Measurements from ENCODE around the gene SIRT5.

SIRT5 gene

DNA sequence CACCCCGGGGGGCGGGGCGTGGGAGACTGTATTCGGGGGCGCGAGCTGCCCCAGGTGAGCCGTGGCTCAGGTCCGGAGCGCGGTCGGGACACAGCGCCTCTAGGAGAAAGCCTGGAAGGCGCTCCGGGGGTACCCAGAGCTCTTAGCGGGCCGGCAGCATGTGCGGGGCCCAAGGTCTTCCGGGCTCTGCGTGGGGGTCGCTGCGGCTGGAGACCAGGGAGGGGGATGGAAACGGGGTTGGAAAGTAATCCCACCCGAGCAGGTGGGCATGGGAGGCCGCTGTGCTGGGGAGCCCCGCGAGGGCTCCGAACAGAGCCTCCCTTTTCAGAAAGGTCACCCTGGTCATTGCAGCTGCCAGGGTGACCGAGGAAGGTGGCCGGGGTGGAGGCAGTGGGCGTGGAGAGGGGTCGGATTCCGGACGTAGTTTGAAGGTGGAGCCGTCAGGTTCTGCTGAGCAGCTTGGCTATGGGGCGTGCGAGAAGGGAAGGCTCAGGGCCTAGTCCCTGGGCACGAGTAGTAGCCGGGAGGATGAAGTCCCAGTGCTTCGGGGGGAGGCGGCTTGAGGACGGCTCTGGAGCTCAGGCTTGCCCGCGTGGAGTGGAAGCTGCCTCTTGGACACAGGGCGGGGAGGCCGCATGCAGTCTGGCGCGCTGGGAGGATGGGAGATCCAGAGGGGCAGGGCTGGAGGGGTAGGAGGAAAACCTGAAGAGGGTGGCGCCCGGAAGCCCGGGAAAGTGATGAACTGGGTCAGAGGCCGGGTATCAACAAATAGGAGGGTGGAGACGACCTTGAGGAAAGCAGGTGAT, at the start of gene SIRT5:
SIRT5 (plus strand) TSS at position 31 of the 806 bp plus-strand sequence. CDS start 9,510 bp downstream, outside the sequence.
- DNase-seq, result peak; percentile 90

DNA sequence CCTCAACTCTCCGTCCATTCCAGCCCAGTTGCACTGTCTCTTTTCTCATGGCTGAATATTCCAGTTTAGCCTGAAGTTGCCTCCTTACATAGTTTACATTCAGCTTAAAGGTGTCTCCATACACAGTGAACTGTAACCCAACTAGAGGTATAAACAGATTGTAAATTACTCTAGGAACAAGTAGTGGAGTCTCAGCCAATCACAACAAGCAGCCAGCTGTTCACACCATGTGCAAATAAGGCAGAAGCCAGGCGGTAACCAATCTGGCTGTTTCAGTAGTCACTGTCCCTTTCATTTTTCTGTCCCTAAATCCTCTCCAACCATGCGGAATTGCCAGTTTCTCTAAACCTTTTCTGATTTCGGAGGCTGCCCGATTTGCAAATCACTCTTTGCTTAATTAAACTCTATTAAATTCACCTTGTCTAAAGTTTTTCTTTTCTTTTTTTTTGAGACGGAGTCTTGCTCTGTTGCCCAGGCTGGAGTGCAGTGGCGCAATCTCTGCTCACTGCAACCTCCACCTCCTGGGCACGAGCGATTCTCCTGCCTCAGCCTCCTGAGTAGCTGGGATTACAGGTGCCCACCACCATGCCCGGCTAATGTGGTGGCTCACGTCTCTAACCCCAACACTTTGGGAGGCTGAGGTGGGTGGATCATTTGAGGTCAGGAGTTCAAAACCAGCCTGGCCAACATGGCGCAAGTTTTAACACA, 49.4 kb upstream of the SIRT5 start:
- peak; percentile 34 for DNase-seq

DNA sequence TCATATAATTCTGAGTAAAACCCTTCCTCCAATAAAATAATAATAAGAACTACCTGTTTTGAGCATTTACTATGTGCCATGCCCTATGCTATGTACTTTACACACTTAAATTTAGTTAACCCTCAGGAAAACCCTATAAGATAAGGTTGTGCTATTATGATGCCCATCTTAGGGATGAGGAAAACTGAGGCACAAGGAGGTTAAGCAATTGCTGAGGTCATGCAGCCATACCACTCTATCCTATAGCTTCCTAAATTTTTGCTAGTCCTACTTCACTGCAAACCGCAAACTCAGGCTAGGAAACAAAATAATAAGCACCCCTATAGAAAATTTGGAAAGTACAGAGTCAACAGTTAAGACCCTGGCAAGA, 48.1 kb upstream of the SIRT5 start:
- DNase-seq, result no peak

DNA sequence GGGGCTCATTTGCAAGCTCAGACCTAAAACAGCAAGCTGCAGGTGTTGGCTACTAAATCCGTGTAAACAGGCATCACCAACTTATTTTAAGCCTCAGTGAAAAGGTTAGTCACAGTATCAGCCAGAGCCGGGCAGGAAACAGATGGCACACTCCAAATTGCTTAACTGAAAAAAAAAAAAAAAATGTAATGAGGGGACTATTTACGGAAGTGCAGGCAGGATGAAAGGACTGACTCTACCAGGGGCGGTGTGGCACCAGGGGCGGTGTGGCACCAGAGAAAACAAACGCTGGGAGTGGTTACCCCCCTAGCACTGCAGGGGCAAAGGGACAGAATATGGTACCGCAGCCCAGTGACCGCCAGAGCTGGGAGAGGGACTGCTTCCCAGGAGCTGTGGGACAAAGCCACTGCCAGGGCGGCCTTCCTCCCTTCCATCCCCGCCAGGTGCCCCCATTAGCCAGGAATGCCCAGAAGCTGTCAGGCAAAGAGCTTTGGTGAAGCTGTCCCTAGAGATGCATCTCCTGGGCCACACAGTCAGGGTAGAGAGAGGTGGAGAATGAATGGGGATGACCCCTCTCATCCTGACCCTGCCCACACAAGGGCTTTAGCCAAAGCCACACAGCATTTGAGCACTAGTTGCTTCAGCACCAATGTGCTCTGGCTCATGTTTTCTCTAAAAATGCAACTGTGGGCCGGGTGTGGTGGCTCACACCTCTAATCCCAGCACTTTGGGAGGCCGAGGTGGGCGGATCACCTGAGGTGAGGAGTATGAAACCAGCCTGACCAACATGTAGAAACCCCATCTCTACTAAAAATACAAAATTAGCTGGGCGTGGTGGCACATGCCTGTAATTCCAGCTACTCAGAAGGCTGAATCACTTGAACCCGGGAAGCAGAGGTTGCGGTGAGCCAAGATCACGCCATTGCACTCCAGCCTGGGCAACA, 47.4 kb upstream of the SIRT5 start:
- DNase-seq, result peak; percentile 70

DNA sequence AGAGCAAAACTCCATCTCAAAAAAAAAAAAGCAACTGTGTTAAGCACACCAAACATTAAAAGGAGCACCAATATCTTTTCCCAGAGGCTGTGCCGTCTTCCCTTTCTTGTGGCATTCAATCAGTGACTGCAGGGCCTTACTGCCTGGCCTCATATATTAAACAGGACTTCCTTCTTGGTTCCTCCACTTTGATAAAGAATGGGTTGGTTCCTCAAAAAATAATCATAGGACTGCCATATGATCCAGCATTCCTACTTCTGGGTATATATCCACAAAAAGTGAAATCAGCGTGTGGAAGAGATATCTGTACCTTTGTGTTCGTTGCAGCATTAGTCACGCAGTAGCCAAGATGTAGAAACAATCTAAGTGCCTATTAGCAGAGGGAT, 46.7 kb upstream of the SIRT5 start:
- DNase-seq, result no peak

DNA sequence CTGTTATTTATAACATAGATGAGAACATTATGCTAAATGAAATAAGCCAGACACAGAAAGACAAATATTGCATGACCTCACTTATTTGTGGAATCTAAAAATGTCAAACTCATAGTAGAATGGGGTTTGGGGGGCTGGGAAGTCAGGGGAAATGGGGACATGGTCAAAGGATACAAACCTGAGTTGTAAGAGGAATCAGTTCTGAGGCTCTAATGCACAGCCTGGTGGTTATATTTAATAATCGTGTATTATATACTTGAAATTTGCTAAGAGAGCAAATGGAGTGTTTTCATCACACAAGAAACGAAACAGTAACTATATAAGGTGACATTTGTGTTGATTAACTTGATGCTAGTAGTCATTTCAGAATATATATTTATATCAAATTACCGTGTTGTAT, 46.2 kb upstream of the SIRT5 start:
- no peak for DNase-seq

DNA sequence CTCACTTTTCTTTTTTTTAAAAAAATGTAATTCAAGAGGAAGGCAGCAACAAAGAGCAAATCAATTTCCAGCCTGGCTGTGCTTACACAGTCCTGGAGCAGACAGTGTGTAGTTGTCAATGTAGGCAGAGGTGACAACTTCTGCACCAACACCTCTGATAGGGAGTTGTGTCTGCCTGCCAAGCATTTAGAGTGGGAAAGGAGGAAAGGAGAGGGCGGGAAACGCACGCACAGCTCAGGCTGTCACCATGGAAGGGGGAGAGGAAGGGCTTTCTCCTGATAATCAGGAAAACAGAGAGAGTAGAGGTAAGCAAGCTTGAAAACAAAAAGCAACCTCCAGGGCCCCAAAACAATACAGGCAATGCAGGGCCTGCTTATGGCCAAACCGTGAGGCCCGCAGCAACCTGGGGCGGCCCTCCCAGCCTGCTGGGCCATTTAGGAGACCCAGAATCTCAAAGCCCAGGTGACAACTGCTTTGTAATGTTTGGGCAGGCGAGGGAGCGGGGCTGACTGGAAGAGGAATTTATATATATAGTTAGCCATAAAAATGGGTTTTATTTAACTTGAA, 45.5 kb upstream of the SIRT5 start:
- DNase-seq, result no peak

DNA sequence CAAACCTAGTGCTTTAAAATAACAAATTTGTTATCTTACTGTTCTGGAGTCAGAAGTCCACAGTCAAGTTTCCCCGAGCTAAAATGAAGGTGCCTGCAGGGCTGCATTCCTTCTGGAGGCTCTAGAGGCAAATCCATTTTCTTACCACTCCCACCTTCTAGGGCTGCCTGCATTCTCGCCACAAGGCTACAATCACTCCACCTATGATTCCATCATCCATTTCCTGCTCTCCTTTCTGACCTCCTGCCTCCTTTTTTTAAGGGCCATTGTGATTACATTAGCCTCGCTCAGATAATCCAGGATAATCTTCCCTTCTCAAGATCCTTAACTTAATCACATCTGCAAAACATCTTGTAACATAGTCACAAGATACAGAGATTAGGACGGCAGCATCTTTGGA, 42.4 kb upstream of the SIRT5 start:
- no peak for DNase-seq

DNA sequence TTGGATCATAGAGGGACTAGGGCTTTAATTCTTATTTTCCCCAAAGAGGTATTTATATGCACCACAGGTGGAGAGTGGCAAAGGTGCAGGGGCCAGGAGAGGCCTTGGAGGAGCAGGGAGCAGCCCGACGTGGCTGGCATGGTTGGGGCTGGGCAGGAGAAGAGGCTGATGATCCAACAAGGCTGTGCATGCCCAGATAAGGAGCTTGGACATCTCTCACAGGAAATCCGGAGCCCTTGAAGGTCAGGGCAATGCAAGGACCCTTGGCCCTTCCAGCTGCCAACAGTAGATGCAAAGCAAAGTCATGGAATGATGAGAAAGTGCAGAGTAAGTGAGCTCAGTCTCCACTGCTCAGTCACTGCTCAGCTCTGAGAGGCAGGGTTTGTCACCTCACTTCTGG, 39.9 kb upstream of the SIRT5 start:
- no peak for DNase-seq

DNA sequence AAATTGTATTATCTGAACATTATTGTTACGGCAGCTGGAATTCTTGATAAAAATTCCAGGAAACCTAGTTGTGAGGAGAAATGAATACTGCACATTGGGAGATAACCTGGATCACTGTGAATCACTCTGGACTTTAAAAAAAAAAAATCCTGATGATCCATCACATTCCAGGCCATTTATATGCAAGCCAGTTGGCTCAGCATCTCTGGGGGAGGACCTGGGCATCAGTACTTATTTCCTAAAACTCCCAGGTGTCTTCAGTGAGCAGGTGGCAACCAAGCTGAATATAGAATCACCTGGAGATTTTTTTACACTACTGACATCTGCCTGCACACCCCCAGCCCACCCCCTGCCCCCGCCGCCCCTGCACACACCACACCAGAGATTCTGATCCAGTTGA, 39.1 kb upstream of the SIRT5 start:
- DNase-seq, result no peak

DNA sequence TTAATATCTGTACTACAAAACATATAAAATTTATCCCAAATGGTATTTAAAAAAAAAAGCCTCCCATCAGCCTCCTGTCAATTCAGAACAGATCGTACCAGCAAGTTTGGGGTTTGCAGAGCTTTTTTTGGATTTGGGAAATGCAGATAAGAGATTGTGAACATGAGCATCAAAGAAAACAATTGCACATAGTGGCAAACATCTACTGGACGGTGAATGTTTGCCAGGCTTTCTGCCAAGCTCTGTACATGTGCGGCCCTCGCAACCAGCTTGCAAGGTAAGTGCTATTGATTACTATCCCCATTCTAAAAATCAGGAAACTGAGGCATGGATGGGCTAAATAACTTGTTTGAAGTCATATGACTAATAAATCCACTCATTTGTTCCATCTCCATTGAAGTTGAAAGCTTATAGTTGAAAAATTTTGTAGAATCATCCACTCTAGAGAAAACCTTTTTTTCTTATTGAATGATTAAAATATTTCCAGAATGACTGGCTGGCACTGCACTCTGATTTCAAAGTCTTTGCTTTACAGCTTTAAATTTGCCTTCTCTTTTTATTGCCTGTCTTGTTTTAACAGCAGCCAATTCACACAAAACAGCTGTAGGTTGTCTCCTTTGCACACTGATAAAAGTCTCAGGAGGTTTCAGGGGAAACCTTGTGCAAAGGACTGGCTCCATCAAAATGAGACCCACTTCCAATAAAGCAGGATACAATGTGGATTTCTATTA, 37.4 kb upstream of the SIRT5 start:
- no peak for DNase-seq

DNA sequence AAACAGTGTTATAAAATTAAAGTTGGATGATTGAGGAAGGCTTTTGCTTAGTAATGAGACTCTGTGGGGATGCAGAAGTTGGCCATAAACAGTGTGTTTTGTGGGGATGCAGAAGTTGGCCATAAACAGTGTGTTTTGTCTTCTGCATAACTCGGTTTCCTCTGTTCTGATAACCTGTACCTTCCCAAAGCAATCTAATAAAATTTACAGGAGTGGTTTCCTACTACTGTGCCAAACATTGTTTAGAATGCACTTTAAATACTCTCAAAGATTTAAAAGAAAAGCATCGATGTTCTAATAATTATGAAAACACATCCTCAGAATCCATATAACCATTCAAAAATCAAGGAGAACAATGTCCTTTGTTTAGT, 36.9 kb upstream of the SIRT5 start:
- no peak for DNase-seq

DNA sequence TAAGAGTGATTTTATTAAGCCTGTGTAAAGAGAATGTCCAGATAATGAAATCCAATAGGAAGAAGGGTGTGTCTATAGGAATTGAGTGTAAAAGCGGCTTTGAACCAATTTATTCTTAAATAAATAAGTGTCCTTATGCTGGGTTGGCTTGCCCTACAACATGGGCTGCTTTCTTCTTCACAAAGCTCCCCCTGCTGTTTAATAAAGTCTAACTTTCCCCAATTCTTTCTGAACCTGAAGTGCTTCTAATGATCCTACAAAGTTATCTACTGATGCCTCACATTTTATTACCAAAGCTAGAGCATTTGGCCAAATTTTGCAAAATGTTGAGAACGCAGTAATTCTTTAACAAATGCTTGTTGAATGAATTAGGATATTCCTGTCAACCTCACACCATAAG, 36.3 kb upstream of the SIRT5 start:
- DNase-seq, result no peak

DNA sequence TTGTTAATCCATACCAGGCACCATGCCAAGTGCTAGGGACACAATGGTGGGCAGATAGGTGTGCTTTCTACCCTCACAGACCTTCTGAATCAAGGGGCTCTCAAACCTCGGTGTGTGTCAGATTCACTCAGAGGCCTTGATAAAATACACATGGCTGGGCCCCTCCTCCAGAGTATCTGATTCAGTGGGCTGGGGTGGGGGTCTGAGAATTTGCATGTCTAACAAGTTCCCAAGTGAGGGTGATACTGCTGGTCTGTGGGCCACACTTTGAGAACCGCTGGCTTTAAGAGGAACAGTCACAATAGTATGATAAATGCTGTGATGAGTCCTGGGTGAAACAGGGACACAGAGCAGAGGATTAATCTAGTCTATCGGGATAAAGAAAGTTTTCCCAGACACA, 35.8 kb upstream of the SIRT5 start:
- no peak for DNase-seq

DNA sequence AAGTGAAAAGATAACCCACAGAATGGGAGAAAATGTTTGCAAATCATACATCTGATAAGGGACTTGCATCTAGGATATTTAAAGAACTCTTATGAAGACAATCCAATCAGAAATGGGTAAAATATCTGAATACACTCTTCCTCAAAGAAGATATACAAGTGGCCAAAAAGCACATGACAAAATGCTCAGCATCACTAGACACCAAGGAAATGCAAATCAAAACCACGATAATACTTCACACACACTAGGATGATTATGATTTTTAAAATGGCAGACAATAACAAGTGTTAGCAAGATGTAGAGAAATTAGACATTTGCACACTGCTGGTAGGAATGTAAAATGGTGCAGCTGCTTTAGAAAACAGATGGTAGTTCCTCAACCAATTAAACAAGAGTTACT, 34.8 kb upstream of the SIRT5 start:
- no peak for DNase-seq

DNA sequence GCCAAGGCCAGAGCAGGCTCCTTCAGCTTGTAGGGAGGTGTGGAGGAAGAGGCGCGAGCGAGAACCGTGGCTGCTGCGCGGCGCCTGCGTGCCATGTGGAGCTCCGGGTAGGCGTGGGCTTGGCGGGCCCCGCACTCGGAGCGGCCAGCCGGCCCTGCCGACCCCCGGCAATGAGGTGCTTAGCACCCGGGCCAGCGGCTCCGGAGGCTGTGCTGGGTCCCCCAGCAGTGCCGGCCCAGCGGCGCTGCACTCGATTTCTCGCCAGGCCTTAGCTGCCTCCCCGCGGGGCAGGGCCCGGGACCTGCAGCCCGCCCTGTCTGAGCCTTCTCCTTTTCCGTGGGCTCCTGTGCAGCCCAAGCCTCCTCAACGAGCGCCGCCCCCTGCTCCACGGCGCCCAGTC, 32.9 kb upstream of the SIRT5 start:
- DNase-seq, result no peak

DNA sequence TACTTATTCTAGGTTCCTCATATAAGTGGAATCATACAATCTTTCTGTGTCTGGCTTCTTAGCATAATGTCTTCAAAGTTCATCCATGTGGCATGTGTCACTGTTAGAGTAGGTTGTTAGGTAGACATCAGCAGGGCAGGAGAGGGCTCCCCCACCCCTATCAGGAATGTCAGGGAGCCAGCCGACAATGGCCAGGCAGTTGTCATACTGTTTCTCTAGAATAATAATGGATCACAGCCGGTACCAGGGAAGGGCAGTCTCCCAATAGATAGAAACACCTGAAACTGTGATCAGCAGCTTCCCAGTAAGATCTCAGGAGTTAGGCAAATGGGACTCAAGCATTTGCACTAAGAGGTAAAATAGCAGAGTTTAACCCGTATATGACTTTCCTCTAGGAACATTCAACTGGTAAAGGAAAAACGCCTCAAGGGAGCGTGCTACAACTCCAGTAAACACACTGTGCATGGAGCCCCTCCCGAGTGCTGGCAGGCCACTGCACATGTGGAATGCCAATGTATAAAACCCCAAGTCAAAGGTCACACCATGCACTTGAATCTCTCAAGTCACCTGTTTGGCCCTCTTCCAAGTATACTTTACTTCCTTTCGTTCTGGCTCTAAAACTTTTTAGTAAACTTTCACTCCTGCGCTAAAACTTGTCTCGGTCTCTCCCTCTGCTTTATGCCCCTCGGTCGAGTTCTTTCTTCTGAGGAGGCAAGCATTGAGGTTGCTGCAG, 29.8 kb upstream of the SIRT5 start:
- DNase-seq, result no peak

DNA sequence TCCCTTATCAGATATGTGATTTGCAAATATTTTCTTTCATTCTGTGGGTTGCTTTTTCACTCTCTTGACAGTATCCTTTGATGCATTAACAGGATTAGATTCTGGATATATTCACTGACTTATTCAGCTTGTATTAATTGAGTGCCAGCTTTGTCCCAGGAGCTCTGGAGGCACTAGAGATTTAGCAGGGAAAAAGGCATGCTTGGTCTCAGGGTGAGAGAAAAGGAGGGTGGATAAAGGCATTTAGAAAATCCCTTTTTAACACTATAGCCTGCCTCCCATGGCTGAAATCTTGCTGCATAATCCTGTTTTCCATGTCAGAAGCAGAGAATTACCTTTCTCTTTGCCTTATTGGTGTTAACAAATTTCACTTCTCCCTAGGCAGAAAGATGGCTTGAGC, 28.5 kb upstream of the SIRT5 start:
- no peak for DNase-seq

DNA sequence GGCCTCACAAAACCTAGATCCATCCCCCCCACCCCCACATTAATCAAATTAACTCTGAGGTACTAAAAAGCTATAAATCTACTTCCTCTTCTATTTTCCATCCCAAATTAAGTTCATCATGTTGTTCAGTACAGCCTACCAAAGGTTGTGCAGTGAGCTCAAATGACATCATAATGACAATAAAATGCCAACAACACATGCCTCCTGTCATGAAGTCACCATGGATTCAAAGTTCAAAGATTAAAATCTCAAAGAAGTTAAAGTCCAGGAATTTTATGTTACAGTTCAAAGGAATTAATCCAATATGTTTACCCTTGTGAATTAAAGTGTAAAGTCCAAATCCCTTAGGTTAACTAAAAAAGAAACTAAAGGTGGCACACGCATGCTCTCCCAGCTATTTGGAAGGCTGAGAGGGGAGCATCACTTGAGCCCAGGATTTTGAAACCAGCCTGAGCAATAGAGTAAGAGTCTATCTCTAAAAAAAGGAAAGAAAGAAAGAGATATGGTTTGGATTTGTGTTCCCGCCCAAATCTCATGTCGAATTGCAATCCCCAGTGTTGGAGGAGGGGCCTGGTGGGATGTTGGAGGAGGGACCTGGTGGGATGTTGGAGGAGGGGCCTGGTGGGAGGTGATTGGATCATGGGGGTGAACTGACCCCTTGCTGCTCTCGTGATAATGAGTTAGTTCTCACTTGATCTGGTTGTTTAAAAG, 25.7 kb upstream of the SIRT5 start:
- no peak for DNase-seq

DNA sequence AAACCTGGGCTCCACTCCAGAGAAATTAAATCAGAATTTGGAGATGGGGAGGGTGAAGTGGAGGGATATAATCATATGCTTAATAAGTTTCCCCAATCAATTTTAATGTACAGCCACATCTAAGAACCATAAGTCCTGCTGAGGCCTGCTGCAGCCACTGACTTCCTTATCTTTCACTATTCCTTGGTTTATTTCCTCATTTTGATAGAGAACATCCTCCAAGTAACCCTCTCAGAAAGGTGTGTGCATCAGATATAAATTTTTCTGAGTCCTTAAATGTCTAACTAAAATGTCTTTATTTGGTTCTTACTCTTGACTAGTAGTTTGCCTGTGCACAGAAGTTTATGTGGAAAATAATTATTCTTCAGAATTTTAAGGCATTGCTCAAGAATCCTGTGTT, 23.7 kb upstream of the SIRT5 start:
- DNase-seq, result no peak

DNA sequence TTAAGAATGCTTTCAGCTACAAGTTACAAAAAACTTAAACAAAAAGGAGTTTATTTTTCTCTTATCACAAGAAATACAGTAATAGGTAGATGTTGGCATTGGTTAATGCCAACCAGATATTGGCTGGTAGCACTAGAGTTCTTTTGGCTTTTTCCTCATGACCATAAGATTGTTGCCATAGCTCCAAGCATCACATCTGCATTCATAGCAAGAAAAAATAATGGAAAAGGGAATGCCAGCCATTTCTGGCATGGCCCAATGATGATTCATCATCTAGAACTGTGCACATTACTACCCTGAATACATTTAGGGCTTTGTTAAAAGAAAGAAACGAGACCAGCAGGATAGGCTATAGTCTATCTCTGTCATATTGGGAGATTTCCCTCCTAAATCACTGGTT, 20.8 kb upstream of the SIRT5 start:
- DNase-seq, result no peak
